SK-N-SH (cell line): ENCODE data around the gene MKRN2.
A peak's percentile ranks its signal among the peaks of the same experiment; 100 is the strongest.

Source experiments
- EP300 ChIP-seq, 2 experiments: IDR thresholded peaks; 2 replicates each; pipeline versions ENCODE4 v1.4.0 to v1.6.1; 2012; ENCODE audit warnings: borderline replicate concordance in 1 of 2, low read depth in 1 of 2, low read length in 1 of 2
- EZH2phosphoT487 ChIP-seq: fragments of 200-600 bp; sonication (generic); IDR thresholded peaks from 2 replicates; pipeline ENCODE4 v1.6.1; 2017; ENCODE audit warnings: low read depth, mixed run types, mild to moderate bottlenecking, antibody characterized with exemption, moderate library complexity, borderline replicate concordance
- GATA2 ChIP-seq: sonication (generic); formaldehyde crosslinking; IDR thresholded peaks from 2 replicates; pipeline ENCODE4 v1.5.0; 2020; ENCODE audit warnings: mild to moderate bottlenecking, missing genetic modification reagents
- YY1 ChIP-seq: IDR thresholded peaks from 2 replicates; pipeline ENCODE4 v1.4.0; 2012; ENCODE audit warnings: low read depth, mild to moderate bottlenecking
- TF ChIP-seq, protein P1 (sequence below): fragments of 150-350 bp; IDR thresholded peaks from 2 replicates; pipeline ENCODE4 v1.6.1; 2016; ENCODE audit warnings: mild to moderate bottlenecking, low read depth, low read length
- TF ChIP-seq, protein P2 (sequence below): fragments of 200-600 bp; sonication (generic); IDR thresholded peaks from 2 replicates; pipeline ENCODE4 v1.6.1; 2017; ENCODE audit warnings: antibody characterized with exemption, mild to moderate bottlenecking, moderate library complexity
- TF ChIP-seq, protein P3 (sequence below): IDR thresholded peaks from 2 replicates; pipeline ENCODE4 v1.6.1; 2012; ENCODE audit warnings: mild to moderate bottlenecking, low read depth, low read length, moderate library complexity

DNA sequence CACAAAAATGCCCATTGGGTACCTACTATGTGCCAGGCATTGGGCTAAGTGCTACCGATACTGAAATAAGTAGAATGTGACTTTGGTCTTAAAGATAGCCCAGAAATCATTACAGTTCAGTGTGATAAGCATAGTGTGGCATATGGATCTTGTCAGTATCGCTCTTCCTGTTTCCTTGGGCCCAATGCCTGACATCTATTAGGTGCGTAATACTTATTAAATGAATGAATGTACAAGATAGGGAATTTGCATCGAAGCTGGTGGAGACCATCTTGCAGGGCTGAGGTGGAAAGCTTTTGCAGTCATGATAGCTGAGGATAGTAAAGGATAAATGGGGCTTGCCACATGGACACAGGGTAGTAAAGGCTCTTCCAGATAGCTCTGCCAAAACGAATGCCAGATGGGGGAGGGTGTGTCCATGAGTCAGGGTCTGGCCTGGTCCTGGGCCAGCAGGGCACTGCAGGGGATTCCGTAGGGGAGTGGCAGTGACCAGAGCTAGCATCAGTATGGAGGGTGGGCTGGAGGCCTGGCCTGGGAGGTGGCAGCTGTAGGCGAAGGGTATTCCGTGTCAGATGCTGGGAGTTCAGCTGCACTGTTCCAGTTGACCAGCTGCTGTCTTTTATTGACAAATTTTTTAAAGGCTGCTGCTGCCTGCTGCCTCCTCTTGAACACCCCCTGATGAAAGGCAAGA, 49.2 kb upstream of the MKRN2 start:
- TF ChIP-seq EP300 (IDR thresholded peaks at IDR 0.05; ENCODE audit: borderline replicate concordance in 1 of 2, low read depth in 1 of 2, low read length in 1 of 2) (0 out of 4 replicates have a peak, but pooled peaks of 1 of the 2 experiments have one; percentile 6), YY1 (no peak), EZH2phosphoT487 (no peak), GATA2 (CRISPR knock-in tag) (no peak)
- TF ChIP-seq, protein P1, sequence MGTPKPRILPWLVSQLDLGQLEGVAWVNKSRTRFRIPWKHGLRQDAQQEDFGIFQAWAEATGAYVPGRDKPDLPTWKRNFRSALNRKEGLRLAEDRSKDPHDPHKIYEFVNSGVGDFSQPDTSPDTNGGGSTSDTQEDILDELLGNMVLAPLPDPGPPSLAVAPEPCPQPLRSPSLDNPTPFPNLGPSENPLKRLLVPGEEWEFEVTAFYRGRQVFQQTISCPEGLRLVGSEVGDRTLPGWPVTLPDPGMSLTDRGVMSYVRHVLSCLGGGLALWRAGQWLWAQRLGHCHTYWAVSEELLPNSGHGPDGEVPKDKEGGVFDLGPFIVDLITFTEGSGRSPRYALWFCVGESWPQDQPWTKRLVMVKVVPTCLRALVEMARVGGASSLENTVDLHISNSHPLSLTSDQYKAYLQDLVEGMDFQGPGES, result no peak
- TF ChIP-seq, protein P2, sequence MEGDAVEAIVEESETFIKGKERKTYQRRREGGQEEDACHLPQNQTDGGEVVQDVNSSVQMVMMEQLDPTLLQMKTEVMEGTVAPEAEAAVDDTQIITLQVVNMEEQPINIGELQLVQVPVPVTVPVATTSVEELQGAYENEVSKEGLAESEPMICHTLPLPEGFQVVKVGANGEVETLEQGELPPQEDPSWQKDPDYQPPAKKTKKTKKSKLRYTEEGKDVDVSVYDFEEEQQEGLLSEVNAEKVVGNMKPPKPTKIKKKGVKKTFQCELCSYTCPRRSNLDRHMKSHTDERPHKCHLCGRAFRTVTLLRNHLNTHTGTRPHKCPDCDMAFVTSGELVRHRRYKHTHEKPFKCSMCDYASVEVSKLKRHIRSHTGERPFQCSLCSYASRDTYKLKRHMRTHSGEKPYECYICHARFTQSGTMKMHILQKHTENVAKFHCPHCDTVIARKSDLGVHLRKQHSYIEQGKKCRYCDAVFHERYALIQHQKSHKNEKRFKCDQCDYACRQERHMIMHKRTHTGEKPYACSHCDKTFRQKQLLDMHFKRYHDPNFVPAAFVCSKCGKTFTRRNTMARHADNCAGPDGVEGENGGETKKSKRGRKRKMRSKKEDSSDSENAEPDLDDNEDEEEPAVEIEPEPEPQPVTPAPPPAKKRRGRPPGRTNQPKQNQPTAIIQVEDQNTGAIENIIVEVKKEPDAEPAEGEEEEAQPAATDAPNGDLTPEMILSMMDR, result no peak
- TF ChIP-seq, protein P3, sequence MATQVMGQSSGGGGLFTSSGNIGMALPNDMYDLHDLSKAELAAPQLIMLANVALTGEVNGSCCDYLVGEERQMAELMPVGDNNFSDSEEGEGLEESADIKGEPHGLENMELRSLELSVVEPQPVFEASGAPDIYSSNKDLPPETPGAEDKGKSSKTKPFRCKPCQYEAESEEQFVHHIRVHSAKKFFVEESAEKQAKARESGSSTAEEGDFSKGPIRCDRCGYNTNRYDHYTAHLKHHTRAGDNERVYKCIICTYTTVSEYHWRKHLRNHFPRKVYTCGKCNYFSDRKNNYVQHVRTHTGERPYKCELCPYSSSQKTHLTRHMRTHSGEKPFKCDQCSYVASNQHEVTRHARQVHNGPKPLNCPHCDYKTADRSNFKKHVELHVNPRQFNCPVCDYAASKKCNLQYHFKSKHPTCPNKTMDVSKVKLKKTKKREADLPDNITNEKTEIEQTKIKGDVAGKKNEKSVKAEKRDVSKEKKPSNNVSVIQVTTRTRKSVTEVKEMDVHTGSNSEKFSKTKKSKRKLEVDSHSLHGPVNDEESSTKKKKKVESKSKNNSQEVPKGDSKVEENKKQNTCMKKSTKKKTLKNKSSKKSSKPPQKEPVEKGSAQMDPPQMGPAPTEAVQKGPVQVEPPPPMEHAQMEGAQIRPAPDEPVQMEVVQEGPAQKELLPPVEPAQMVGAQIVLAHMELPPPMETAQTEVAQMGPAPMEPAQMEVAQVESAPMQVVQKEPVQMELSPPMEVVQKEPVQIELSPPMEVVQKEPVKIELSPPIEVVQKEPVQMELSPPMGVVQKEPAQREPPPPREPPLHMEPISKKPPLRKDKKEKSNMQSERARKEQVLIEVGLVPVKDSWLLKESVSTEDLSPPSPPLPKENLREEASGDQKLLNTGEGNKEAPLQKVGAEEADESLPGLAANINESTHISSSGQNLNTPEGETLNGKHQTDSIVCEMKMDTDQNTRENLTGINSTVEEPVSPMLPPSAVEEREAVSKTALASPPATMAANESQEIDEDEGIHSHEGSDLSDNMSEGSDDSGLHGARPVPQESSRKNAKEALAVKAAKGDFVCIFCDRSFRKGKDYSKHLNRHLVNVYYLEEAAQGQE, result 0 out of 2 replicates have a peak, but pooled peaks have one; percentile 1
